Mesangial cell (primary cell): ENCODE data around the gene NAV3. TPM values are rescaled to one million over a fixed set of nuclear protein-coding genes. Genes with fewer than 3 reads are reported as not detected.

ENCODE experiments used
- total RNA-seq: library from RNA; depleted of rRNA; stranded (reverse); fragments of >200 nt; gene quantifications from 2 replicates; pipeline ENCODE4 v1.2.3, GENCODE V29; 2015

The NAV3 gene
- 12.3 and 25.1 TPM in 2 replicates for total RNA-seq

GRCh38 chr12:77830583-77831351 lies at the start of gene NAV3:
TSS of gene NAV3 (plus strand) at chr12:77830894. CDS start at chr12:77831462, 568 bp downstream.

